ENCODE results near the gene CTIF.

GRCh38 chr18:48490641-48491293 lies 48.1 kb upstream of the CTIF start:
- TF ChIP-seq POLR2AphosphoS5 (IDR thresholded peaks at IDR 0.05; ENCODE audit: low read depth, low read length) (no peak), TAF1 (IDR thresholded peaks at IDR 0.05; ENCODE audit: low read depth, low read length) (no peak), POLR2A (IDR thresholded peaks at IDR 0.05; ENCODE audit: low read depth, low read length) (no peak)

Measured in GM12891 (cell line).